GM23248 (cell line): ENCODE results near the gene MAPT.

Source experiments
- EZH2 ChIP-seq: fragments of 200-600 bp; sonication (generic); IDR thresholded peaks from 2 replicates; pipeline ENCODE4 v1.6.1; 2018; ENCODE audit warnings: antibody characterized with exemption, mild to moderate bottlenecking; ENCODE audit not compliant: insufficient read depth, poor library complexity, severe bottlenecking
- EZH2phosphoT487 ChIP-seq: fragments of 200-600 bp; sonication (generic); IDR thresholded peaks from 2 replicates; pipeline ENCODE4 v1.6.1; 2018; ENCODE audit warnings: antibody characterized with exemption, moderate library complexity, mild to moderate bottlenecking, low read depth; ENCODE audit not compliant: insufficient read depth

- no peak for TF ChIP-seq EZH2
- no peak for TF ChIP-seq EZH2phosphoT487
Observed at GRCh38 chr17:45950888-45951287, 56.5 kb downstream of the MAPT start.
